ENCODE results near the gene ASRGL1.

ASRGL1 gene

DNA sequence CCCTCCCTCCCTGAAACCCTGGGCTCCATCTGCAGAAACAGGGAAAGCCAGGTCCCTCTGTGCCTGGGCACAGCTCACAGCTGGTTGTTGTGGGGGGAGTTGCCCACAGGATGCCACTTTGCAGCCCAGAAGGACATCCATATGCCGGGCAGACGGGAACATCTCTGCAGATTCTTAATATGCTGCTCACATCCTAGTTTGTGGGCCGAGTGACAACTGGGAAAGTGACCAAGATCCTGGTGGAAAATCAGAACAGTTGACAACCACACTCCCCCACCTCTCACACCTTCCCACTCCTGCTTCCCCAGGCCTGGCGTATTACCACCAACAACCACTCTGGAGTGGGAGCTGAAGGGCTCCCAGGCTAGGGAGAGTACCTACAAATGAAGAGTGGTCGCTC lies 74.3 kb downstream of the ASRGL1 start:
- DNase-seq (ENCODE audit: low read depth in 3 of 3, low spot score in 1 of 3): no peak

DNA sequence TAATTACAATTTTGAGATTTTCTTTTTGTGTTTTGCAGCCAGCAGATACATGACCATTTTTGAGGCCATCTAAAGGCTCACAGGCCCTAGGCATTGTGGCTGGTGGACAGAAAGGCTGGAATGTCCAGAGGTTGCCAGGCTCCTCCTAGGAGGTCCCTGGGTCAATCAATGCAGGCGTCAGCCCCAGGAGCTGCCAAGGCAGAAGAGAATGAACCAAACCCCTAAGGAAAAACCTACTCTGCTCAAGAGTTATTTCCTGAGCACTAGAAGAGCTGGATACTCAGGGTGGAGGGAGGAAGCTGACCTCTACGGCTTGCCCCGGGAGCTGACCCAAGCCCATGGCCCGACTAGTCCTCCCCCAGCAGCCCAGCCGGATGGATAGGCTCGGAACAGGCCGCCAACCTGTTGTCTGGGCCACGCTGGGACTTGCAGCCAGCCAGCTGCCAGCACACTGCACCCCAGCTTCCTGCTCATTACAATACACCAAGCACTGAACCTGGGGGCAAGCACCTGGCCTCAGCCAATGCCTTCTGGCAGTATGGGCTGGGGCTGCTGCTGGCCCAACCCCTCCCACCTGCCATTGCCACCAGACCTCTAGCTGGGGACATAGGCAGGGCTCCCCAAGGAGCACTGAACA lies 75.9 kb downstream of the ASRGL1 start:
- no peak for DNase-seq (ENCODE audit: low read depth in 3 of 3, low spot score in 1 of 3)

DNA sequence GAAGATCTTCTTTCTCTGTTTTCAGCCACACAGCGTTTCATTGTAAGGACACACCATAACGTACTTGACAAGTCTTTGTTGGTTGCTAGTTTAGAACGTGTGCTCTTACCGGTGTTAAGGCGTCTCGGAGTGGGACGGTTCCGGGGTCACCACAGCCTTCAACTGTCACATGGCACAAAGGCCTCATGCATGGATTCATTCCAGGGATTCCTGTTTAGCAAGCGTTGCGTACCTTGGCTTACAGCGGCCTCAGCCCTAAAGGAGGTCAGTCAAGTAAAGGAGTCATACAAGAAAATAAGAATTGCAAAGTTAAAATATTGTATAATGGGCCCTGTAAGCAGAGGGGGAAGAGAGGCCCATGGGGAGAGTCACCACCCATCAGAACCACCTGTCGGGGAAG lies 79.3 kb downstream of the ASRGL1 start:
- no peak for DNase-seq (ENCODE audit: low read depth in 3 of 3, low spot score in 1 of 3)

DNA sequence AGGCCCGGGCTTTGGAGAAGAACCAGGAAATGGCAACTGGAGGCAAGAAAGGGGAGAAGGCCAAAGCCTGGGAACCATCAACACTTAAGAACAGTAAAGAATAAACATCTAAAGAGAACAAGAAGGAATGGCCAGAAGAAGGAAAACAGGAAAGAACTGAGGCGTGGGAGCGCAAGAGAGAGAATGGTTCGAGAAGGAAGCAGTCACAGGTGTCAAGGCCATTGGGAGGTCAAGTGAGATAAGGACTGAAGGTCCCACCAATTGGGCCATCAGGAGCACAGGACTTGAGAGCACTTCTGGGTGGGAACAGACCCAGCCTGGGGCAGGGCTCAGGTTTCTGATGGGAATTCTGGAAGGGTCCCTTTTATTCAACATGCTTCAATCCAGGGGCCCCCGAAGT lies 80.9 kb downstream of the ASRGL1 start:
- DNase-seq (ENCODE audit: low read depth in 3 of 3, low spot score in 1 of 3): no peak

DNA sequence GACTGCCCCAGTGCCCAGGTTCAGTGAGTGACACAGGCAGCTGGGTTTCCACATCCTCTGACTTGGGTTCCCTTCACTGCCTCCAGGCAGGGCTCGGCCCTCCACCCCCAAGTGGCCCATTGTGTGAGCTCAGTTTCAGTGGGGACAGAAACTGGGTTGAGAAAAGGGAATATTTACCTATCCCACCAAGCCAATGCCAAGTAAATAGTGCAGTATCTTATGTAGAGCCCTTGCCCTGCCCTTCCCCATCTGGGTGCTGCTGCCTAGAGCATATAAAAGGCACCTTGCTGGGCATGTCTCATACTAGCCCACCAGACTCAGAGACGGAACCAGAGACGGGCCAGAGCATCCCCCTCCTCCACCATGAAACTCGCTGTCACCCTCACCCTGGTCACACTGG lies 81.5 kb downstream of the ASRGL1 start, which contains the start of gene SCGB1A1:
Gene SCGB1A1, plus strand, starts transcription at position 301 of the 400 bp plus-strand sequence. Its CDS starts 63 bp downstream, at position 364.
- no peak for DNase-seq (ENCODE audit: low read depth in 3 of 3, low spot score in 1 of 3)

DNA sequence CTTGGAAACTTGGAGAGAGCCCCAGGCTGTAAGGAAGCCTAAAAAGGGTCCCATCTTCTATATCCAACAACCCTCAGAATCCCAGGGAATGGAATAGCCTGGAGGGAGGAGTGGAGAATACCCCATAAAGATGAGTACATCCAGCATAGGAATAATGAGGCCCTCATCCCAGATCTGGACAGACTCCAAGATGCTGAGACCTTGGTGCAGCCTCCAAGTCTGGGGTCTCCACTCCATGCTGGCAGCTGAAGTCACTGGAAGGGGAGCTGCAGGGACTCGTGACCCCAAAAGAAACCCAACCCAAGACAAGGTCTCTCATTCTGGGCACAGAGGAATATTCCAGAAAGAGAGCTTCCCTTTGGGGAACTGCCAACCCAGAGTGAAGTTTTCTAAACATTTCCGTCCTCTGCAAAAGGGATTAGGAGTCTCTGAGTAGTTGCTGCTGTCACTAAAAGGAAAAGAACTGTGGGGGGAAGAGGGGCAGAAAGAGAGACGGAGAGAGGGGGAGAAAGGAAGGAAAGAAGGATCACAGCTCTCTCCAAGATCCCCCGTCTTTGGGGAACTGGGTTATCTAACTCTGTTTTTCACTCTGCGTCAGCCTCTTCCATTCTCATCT lies 82.2 kb downstream of the ASRGL1 start:
- no peak for DNase-seq (ENCODE audit: low read depth in 3 of 3, low spot score in 1 of 3)

DNA sequence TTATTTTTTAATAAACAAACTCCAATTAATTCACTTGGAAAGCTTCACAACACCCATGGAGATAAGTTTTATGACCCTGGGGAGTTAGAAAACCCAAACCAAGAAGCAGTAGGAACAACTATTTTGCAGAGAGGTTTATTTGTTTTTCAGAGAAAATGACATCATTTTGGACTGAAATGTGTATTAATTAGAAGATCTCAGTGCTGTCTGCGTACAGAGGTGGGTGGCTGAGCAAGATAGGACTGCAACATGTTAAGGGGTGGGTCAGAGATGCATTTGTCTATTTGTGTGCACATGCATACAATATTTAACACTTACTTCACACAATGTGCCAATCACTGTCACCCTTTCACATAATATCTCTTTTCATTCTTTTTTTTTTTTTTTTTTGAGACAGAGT lies 82.7 kb downstream of the ASRGL1 start:
- DNase-seq (ENCODE audit: low read depth in 3 of 3, low spot score in 1 of 3): no peak

DNA sequence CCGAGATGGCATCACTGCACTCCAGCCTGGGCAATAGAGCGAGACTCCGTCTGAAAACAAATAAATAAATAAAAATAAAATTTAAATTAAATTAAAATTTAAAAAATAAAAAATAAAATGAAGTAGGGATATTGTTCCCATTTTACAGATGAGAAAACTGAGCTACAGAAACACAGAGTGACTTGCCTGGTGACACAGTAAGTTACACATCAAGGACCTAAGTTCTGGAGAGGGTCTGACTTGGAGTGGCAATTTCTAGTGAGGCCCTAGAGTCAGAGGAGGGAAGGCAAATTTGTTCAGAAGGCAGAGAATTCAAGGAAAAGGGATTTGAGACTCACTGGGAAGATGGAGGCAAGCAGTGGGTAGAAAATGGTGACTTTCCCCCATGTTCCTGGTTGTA lies 83.6 kb downstream of the ASRGL1 start:
- no peak for DNase-seq (ENCODE audit: low read depth in 3 of 3, low spot score in 1 of 3)

DNA sequence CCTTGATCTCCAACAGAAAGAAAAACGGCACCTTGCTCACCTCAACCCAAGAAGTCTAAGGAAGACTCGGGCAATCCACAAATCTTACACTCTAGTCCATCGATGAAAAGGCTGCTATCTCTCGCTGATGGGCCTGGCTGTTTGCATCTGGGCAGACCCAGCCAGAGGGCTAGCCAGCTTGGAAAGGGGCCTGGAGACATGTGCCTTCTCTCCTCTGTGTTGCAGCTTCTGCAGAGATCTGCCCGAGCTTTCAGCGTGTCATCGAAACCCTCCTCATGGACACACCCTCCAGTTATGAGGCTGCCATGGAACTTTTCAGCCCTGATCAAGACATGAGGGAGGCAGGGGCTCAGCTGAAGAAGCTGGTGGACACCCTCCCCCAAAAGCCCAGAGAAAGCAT lies 84.7 kb downstream of the ASRGL1 start:
- no peak for DNase-seq (ENCODE audit: low read depth in 3 of 3, low spot score in 1 of 3)

DNA sequence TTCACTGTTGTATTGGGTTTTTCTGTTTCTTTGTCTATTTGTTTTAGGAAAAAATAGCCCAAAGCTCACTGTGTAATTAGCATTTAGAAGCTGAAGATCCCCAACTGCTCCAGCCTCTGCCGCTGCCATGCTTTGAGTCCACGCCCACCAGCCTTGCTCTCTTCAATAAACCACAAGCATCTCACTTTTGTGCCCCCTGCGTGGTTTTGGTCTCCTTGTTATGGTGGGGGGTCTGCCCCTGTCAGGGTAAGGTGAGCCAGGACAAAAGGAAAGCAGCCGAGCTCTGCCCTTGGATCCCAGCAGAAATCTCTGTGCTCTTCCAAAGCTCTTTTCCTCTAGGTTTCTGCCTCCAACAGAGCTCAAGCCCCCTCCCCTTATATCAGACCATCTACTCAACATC lies 85.8 kb downstream of the ASRGL1 start:
- DNase-seq (ENCODE audit: low read depth in 3 of 3, low spot score in 1 of 3): no peak

DNA sequence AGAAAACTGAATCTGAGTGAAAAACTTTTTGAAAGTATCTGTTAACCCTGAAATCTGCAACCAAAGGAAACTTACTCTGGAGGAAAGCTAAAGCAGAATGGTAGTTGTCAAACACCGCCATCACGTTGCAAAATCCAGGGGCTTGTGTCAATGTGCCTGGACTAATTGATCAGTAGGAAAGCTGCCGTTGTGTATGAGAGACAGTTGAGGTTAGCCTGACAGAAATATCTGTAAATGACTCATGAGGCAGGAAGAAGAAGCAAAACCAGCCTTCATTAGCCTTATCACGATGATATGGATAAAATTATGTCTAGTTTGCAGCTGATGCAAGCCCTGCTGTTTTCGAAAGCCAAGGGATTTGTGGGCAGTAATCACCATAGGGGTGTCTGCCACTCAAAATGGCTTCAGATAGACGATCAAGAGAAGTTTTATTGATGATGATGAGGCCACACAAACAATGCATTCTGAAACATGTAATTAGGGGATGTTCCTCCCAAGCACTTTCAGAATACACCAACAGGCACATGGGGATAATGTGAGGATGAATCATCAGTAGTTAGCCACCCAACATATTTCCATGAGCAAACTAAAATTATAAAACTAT lies 90.5 kb downstream of the ASRGL1 start:
- no peak for DNase-seq (ENCODE audit: low read depth in 3 of 3, low spot score in 1 of 3)

DNA sequence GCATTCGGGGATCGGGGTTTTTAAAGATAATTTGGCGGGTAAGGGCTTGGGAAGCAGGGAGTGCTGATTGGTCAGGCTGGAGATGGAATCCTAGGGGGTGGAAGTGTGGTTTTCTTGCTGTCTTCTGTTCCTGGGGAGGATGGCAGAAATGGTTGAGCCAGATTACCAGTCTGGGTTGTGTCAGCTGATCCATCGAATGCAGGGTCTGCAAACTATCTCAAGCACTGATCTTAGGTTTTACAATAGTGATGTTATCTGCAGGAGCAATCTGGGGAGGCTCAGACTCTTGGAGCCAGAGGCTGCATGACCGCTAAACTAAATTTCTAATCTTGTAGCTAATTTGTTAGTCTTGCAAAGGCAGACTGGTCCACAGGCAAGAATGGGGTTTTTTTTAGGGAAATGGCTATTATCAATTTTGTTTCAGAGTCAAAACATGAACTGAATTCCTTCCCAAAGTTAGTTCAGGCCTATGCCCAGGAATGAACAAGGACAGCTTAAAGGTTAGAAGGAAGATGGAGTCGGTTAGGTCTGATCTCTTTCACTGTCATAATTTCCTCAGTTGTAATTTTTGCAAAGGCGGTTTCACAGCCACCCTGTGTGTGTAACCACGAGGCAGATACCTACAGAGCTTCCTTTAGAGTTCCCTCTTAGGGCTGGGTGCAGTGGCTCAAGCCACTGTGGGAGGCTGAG lies 91.8 kb downstream of the ASRGL1 start:
- DNase-seq (ENCODE audit: low read depth in 3 of 3, low spot score in 1 of 3): no peak

DNA sequence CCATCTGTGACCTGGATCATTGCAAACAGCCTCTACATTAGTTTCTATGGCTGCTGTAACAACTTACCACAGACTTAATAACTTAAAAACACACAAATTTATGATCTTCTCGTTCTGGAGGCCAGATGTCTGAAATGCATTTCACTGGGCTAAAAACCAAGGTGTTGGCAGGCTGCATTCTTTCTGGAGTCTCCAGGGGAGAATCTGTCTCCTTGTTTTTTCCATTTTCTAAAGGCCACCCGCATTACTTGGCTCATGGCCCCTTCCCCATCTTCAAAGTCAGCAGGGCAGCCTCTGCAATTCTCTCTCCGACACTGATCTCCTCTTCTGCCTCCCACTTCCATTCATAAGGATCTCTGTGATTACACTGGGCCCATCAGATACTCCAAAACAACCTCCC lies 93.2 kb downstream of the ASRGL1 start:
- no peak for DNase-seq (ENCODE audit: low read depth in 3 of 3, low spot score in 1 of 3)

DNA sequence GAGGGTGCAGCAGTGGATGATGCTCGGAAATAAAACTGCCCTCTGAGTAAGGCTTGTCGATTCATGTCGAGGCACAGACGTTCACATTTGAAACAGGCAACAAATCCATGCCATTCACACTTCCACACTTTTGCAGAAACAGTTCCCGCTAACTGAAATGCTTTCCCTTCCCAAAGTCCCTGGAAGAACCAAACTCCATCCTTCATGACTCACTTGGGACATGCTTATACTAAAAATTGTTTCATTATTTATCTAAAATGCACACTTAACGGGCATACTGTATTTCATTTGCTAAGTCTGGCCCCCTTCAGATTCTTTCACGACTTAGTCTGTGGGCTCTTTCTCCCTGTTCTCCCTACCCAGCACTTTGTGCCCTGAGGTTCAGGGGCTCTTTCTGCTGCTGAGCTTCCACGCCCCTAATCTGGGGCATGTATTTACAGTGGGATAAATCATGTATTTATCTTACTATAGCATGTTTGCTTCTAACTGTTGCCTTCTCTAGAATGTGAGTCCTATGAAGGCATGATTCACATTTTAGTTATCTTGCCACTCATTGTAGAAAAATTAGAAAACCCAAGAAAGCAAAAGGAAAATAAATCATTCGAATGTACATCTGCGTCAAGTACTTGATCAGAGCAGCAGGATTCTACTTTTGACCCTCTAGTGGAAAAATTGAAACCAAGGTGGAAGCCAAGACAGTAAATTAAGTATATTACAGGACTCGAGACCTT lies 94.1 kb downstream of the ASRGL1 start:
- no peak for DNase-seq (ENCODE audit: low read depth in 3 of 3, low spot score in 1 of 3)

DNA sequence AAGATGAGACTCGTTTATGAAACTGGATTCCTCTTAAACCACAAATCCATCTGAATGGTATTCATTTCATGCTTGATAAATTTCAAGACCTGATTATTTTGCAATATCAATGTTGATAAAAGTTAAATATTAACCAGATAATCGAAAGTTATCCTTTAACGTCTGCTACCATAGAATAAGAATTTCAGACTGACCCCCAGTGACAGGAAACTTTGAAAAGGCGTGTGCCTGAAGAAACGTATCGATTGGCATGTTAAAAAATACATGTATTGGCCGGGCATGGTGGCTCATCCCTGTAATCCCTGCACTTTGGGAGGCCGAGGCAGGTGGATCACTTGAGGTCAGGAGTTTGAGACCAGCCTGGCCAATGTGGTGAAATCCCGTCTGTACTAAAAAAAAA lies 95.4 kb downstream of the ASRGL1 start:
- no peak for DNase-seq (ENCODE audit: low read depth in 3 of 3, low spot score in 1 of 3)

DNA sequence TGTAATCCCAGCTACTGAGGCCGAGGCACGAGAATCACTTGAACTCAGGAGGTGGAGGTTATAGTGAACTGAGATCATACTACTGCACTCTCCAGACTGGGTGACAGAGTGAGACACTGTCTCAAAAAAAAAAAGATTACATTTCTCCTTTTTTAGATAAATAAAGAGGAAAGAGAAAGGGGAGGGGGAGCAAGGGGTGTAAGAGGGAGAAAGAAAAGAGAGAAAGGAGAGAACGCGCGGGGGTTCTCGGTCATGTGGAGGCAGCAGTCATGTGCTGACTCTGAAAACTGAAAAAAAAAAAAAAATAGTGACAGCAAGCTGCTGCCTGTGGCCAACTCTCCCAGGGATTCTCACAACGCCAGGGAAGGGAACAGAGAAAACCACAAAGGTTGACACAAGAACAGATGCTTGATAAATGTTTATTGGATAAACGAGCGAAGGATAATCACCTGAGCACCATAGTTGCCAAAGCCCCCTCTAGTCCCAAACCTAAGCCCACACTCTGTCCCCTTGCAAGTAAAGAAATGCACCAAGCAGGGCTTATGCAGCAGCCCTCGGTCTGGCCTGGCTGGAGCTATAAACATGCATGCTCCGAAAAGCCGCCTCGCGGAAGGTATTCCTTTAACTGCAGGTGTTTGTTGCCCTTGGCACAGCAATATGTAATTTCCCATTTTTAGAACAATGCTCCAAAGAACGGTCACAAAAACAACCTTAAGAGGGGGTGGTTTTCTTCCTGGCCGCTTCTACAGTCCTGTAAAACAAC lies 96.1 kb downstream of the ASRGL1 start:
- no peak for DNase-seq (ENCODE audit: low read depth in 3 of 3, low spot score in 1 of 3)

DNA sequence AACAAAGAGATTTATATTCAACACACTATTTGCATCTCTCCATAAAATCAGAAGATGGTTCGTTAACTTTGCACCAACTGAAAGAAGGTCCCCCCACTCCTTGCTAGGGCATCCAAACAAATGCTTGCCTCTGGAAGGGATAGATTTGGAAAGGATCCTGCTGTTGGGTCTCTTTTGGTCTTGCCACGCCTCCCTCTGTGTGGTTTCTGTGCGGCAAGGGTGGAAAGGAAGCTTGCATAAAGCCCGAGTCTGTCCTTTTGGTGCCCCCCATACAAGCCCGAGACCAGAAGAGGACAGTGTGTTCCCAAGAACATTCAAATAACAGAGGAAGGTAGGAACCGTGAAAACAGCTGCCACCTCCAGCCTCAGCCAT lies 96.6 kb downstream of the ASRGL1 start:
- no peak for DNase-seq (ENCODE audit: low read depth in 3 of 3, low spot score in 1 of 3)

DNA sequence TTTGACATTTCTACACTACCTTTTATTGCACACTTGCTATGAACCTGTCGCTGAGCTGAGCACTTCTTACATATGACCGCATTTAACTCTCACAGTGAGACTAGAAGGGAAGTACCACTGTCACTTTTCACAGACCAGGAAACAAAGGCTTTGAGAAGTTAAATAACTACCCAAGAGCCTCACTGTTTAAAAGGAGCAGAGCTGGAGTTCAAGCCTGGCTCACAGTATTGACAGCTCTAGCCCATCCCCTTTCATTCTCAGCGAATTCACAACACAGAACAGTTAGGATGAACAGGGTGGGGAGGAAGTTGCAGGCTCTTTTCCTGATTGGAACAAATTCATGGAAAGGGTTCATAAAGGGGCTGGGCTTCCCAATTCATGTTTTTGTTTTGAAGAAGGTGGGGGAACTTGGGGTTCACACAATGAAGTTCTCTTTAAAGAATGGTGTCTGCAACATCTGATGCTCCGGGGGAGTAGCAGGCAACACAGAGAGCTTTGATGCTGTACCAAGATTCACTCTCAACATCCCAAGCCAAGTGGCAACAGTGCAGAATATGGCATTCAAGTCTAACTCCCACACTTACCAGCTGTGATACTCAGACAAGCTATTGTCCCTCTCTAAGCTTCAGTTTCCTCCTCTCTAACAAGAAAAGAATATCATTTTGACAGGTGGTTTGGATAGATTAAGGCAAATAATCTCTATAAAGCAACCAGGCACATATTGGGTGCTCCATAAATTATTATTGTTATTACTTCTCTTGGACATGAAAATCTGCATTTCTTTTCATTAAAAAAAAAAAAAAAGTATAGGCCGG lies 98.8 kb downstream of the ASRGL1 start:
- no peak for DNase-seq (ENCODE audit: low read depth in 3 of 3, low spot score in 1 of 3)

DNA sequence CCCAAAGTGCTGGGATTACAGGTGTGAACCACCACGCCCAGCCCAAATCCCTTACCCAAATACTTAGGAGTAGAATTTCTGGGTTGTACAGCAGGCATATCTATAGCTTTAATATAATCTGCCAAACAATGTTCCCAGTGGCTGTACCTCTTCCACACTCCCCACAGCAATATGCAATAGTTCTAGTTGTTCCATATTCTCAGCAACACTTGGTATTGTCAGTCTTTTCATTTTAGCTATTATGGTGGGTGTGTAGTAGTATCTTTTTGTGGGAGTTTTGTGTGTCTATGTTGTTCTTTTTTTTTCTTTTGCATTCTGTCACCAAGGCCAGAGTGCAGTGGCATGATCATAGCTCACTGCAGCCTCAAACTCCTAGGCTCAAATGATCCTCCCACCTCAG lies 100.4 kb downstream of the ASRGL1 start:
- no peak for DNase-seq (ENCODE audit: low read depth in 3 of 3, low spot score in 1 of 3)

DNA sequence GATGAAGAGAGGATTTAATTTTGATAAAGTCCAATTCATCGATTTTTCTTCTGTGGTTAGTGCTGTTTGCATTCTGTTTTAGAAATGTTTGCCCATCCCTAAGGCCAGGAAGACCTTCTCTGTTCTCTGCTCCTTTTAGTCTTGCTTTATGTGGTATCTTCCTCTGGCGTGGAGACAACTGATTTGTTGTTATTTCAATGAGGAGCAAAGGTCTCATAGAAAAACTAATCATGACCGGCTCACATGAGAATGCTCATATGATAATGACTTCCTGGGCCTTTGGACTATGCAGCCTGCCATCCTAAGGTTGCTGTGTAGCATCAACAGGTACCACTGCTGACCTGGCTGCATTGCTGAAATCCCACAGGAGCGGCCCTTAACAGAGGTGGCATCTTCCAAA lies 101.4 kb downstream of the ASRGL1 start:
- no peak for DNase-seq (ENCODE audit: low read depth in 3 of 3, low spot score in 1 of 3)

All from stimulated activated CD4-positive, alpha-beta T cell treated with anti-CD3 and anti-CD28 coated beads, TNF-alpha, amount 100 ng/mL, for 1 hour (primary cell).